ENCODE results near the gene TMEM63A.
"Not testable (repeated sequence)": the region's sequence is repeated elsewhere in the genome, so short reads cannot be mapped to it uniquely, and the experiment has no call there.

The TMEM63A gene

DNA sequence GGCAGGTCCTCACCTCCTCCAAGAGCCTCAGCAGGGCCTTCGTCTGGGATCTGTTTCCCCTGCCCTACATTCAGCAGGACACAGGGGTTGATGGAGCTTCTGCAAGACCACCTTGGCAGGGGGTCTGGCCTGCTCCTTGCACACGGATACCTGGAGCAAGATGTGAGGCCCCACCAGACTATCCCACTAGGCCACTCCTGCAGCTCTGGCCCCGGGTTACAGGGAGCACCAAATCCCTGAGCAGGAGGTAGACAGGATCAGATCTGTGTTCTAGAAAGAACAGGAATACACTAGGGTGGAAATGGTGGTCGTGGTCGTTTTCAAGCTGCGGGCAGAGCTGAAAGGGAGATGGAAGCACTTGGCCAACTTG is 38.8 kb downstream of the TMEM63A start:
- no peak for DNase-seq

DNA sequence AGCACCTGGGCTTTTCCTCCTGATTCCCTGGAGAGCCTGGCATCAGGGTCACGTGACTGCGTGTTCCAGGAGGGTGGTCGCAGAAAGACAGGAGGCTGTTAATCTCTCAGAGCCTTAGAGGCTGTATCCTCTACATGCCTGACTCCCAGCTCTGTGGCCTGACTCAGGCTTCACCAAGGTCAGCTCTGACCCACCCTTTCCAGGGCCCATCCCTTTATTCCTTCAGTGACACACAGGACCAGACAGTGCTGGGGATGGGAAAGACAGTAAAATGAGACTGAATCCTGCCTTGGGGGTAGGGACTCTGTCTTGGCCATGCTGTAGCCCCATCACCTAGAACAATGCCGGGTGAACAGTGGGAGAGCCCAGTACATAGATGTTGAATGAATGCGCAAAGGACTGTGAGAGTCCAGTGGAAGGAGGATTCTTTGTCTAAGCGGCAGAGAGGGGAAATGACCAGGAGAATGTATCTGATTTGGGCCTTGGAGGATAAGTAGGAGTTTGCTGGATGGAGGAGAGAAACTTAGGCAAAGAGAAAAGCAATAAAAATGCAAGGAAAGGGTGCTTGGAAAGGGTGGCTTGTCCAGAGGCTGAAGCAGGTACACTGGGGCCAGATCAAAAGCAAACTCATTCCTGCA is 39.3 kb downstream of the TMEM63A start:
- no peak for DNase-seq

DNA sequence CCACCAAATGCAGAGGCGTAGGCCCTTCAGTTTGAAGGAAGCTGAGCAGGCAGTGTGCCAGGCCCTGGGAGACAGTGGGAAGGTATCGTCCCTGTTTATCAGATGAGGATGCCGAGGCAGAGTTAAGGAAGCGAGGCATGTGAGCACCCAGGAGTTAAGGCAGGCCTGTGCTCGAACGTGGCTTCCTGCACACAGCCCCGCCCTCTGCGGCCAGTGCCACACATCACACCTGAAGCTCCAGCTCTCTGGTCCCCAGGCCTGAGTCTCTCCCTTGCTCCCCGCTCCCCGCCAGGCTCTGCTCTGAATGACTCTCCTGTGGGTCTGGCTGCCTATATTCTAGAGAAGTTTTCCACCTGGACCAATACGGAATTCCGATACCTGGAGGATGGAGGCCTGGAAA is 40.1 kb downstream of the TMEM63A start:
- DNase-seq = no peak

DNA sequence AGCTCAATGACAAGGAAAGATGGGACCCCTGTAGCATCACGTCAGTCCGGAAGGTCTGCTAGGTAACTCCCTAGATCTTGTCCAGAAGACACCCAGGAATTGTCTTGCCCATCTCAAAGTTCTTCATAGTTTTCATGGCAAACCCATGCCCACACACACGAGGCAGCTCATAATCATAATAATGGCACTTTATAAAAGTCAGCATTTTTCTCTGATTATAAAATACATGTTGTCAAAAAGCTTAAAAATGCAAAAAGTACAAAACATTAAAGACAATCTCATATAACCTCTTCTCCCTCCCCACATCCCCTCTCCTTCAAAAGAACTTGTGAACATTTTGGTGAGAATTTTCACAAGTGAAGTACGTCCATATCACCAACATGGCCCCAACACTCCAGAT is 41.5 kb downstream of the TMEM63A start:
- no peak for DNase-seq

DNA sequence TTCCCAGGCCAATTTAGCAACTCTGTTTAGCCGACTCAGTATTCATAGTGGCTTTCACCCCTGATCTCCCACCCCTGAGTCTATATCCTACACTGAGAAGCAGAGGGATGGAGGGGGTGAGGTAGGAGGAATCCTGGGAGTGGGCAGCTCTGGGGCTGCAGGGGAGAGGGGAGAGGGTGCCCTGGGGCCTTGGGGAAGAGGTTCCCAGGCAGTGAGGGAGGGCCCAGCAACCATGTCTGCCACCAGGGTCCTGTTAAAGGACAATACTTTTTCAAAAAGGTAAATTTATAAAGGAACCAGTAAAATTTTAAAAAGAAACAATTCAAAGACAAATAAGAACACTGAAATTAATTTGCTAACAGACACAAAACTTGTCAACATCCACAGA is 42.0 kb downstream of the TMEM63A start:
- DNase-seq = no peak

DNA sequence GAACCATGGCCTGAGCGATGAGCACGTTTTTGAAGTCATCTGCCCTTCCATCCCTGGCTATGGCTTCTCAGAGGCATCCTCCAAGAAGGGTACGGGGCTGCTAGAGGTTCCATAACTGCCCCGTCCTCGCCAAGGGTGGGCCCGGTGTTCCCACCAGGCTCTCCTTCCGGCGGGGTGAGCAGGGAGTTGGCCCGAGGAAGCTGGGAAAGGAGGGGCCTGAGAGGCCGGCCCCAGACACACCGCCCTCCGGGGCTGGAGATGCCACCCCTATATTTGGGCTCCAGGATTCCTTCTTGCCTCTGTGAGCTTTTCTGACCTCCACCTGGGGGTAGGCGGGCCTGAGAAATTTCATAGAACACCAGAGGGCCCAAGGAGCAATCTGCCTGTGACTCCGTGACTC is 43.4 kb downstream of the TMEM63A start:
- no peak for DNase-seq

DNA sequence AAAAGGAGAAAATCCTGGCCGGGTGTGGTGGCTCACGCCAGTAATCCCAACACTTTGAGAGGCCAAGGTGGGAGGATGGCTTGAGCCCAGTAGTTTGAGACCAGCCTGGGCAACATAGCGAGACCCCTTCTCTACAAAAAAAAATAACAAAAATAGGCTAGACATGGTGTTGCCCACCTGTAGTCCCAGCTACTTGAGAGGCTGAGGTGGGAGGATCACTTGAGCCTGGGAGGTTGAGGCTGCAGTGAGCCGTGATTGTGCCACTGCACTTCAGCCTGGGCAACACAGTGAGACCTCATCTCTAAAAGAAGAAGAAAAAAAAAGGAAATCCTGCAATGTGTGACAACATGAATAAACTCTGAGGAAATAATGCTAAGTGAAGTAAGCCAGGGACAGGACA is 45.9 kb downstream of the TMEM63A start:
- not testable (repeated sequence) for DNase-seq

DNA sequence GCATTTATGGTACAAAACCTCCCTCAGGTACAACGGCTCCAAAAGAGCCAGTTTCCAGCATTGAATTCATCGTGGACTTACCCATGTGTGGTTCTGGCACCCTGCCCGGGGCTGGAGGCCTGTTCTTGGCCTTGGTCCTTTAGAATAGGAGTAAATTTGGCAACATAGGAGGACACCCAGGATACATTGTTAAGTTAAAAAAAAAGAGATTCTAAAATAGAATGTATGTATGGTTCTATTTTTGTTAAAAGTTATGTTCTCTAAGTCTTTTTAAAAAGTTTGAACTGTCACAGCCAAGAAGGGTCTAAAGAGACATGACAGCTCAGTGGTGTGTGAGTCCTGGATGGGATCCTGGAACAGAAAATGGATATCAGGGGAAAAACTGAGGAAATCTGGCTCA is 46.3 kb downstream of the TMEM63A start:
- DNase-seq = no peak

DNA sequence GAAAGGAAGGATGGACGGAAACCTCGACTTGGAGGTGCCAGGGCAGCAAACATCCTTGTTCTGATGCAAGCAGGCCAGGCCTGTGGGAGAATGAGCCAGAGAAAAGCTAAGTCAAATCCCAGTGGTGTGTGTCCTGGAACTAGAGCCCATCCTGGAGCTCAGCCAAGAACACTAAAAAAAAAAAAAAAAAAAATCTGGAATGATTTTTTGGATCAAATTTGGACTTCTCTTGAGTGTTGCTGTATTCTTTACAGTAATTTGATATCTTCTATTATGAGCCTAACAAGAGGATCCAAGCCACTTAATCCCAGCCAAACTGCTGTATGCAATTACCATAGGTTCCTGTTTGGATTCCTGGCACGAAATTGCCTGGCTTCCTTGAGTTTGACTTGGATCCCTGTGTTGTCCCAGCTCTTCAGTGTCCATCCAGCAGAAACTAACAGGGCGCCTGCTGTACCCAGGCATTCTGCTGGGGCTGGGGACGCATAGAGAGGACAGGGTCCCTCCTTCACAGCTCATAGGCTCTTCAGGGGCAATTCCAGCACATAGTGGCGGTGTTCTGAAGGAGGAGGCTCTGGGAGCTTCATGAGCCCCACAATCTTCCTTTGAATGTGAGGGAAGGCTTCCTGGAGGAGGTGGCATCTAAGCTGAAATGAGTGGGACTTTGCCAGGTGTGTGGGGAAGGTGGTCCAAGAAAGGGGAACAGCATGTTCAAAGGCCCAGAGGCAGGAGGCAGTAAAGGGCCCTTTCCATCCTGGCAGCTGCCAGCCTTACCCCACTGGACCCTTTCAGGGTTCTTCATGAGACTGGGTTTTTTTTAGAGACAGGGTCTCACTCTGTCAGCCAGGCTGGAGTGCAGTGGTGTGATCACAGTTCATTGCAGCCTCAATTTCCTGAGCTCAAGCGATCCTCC is 47.5 kb downstream of the TMEM63A start:
- DNase-seq = no peak

DNA sequence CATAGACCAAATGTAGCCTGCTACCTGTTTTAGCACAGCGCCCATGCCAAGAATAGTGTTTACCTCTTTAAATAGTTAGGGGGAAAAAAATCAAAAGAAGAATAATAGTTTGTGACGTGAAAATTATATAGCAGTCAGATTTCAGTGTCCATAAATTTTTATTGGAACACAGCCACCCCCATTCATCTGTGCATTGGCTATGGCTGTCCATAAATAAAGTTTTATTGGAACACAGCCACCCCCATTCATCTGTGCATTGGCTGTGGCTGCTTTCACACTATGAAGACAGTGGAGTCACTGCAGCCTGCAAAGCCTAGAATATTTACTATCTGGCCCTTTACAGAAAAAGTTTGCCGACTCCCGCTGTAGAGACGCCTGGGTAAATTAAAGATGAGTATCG is 51.3 kb downstream of the TMEM63A start:
- DNase-seq = no peak

DNA sequence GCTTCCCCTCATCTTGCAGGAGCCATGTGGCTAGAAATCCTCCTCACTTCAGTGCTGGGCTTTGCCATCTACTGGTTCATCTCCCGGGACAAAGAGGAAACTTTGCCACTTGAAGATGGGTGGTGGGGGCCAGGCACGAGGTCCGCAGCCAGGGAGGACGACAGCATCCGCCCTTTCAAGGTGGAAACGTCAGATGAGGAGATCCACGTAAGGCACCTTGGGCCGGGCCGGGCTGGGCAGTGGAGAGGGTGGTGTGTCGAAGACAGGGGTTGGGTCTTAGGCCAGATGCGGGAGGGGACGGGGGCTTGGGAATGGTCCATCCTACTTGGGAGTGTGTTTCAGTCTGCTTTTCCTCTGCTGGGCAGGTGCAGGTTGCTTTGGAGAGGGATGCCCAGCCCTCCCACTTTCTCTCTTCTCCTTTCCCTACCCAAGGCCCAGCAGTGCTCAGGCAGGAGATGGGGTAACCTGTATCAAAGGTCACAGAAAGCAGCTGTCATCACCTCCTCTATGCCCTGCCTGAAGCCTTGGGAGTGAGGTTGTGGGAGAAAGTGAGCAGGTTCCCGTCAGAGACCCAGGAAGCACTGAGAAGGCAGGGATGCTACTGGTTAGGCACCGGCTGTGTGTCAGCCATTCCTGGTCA is 53.4 kb downstream of the TMEM63A start:
- no peak for DNase-seq

DNA sequence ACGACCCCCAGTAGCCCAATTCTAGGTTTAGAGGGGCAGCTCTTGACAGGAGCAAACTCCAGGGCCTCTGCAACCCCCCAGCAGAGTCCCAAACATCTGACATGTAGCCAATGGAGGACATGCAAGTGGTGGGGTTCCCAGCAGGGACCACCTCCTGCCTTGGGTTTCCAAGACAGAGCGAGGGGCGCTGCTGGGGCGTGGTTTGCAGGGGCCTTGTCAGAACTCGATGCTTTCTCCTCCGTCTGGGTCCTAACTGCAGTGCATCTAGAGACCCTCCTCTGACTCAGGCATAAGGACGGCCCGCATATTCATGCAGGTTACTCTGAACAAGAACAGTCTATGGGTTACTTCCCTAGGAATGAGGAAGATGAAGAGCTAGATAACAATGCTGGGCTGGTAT is 55.1 kb downstream of the TMEM63A start:
- DNase-seq = no peak

DNA sequence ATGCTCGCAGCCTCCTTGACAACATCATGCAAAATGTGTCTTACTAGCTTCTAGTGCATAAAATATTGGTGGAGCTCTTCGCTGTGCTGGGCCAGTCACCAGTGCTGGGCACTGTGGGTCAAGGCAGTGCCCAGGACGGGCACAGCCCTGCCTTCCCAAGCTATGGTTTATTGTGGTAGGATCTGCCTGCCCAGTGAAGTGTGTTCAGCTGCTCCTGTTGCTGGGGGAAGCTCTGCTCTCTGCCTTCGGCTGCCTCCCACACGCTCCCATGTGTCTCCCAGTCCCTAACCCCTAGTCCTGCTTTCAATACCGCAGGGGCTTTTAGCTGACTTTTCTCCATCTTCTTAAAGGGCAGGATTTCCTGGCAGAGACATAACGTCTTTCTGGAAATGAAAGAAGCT is 56.6 kb downstream of the TMEM63A start:
- no peak for DNase-seq

DNA sequence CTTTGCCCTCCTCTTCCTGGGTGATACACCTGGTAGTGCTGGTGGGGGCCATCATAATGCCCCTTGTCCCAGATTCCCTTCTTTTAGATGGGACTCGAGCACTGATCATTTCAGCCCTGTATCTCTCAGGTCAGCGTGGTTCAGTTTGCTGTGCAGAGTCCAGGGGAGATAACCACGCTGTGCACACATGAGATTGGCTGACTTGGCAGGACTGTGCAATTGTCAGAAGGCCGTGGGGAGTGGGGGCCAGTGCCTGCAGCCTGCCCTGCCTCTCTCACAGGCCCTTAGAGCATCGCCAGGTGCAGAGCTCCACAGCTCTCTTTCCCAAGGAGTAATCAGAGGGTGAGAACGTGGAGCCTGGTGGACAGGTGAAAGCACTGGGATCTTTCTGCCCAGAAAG is 57.1 kb downstream of the TMEM63A start:
- DNase-seq = no peak

DNA sequence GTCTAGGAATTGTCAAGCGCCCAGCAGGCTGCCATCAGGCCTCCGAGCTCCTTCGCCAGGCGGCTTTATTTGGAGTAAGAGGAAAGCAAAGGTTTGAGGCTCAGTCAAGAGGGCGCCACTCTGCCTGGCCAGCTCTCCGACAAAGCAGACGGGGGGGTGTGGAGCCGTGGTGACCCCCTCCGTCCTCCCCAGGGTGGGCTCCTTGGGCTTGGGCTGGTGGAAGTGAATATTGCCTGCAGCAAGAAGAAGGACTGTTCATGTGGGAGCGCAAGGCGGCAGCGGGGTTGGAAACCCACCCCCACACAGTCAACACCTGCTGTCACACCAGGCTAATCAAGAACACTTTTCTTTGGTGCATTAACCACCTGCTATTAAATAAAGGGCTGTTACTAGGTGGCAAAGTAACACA is 57.6 kb downstream of the TMEM63A start:
- no peak for DNase-seq

DNA sequence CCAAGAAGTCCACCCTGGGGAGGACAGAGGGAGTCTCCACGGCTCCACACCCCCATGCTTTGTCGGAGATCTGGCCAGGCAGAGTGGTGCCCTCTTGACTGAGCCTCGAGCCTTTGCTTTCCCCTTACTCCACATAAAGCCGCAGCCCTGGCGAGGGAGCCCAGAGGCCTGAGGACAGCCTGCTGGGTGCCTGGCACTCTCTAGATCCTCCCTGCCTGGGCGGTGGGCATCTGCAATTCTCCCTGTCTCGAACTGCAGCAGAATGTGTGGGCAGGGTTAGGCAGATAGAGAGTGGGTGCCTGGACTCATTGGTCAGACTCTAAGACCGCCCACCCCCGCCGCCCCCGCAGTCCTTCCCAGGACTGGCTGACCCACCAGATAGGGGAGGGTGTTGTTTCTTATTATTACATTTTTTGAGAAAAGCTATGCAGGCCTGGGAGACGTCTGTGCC is 58.3 kb downstream of the TMEM63A start:
- DNase-seq = no peak

DNA sequence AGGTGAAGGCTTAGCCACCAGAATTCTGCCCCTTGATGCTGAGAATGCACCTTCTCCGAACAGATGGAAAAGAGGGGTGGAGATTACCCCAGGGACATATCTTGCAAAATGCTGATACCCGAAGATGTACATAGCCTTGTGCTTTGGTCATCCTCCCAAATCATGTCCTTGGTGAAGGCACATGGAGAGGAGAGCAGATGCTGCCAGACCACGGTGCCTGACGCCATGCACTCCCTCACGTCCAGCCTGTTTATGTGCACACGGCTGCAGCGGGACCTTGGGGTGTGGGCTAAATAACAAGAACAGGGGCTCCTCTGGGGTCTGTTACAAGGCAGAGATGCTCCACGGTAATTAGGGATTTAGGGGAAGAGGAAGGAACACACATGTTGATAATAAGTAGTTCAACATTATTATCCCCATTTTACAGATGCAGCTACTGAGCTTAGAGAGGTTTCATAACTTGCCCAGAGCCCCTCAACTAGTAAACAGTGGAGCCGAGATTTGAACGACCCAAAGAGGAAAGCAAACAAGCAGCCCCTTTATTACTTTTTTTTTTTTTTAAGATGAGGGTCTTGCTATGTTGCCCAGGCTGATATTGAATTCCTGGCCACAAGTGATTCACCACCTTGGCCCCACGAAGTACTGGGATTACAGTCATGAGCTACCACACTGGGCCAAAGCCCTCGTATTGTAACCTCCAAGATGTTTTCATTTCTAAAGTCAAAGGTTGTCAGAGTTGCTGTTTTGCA is 59.4 kb downstream of the TMEM63A start:
- no peak for DNase-seq

DNA sequence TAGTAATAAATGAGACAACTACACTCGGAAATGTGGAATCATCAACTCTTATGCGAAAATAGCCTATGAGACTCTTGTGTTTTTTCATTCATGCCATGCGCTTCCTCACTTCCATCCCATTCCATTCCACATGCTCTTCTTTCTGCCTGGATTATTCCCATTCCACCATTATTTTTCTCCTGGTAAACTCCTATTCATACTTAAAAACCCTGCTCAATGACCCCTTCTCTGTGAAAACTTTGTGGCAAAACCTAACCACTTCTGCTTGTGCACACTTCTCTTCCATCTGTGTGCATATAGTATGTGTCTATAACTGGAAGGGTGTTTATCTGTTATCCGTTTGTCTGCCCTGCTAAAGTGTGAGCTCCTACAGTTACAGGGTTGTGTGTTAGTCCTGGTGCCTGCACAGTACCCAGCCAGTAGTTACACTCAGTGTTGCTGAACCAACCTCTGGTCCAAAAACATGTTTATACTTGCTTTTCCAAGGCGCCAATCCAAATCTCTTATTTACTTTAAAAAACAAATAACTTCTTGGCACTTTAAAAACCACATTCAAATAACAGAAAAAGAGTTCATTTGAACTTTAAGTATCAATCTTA is 61.6 kb downstream of the TMEM63A start:
- no peak for DNase-seq

DNA sequence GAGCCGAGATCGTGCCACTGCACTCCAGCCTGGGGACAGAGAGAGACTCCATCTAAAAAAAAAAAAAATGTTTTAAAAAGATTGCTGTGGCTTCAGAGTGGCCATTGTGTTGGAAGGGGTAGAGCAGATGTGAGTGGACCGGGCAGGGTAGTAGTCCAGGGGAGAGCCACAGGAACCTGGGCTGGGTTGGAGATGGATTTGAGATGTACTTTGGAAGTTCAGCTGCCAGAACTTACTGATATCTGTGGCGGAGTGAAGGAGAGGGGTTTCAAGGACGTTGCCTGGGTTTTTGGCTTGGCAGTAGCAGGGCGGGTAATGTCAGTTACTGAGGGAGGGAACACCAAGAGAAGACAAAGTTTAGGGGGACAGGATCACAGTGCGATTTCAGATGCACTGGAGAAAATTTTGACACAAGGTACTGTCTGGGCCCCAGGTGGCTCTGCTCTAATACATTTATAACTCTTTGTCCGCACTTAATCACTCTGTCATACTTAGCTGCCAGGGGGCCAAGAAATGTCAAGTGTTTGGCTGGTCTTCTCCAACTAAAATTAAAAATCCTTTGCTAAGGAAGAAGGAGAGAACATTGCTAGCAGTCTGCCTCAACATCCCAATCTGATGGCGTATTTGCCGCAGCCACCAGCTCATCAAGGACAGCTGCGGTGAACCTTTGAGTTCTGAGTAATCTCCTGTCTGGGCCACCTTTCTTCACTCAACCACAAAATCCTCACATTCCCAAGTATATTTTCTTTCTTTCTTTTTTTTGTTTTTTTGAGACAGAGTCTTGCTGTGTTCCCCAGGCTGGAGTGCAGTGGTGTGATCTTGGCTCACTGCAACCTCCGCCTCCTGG is 62.6 kb downstream of the TMEM63A start:
- DNase-seq = no peak

DNA sequence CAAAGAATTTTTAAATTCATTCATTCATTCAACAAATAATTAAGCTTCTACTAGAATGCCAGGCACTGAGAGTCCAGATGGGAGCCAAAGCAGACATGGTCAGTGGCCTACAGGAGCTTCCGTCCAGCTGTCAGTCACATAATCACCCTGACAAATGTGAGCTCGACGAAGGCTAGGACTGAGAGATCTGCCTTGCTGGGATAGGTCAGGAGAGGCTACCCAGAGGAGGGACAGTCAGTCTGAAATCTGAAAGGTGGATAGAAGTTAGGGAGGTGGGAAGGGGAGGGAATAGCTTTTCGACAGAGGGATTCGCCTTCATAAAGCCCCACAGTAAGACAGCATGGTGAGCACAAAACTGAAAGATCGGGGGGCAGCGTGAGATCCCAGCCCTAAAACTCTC is 64.0 kb downstream of the TMEM63A start:
- DNase-seq = no peak

DNA sequence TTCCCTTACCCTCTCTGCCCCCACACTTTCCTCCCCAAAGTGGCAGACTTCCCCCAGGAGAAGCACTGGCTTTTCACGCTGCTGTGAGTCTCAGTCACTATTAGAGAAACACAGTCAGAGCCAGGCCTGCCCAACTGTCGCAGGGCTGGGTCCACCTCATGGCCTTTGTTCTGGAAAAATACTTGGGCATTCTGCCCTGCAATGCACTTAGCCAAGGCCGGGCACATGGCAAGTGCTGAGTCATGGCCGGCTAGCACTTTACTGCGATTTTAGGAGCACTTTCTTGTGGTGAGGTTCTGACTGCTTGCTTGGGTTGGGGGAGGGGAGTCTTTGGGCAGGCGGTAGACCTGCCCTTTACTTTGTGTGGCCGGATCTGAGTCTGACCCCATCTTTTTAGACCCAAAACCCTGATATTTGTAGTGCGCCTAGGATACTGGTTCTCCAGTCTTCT is 64.5 kb downstream of the TMEM63A start:
- DNase-seq = no peak
